Right cardiac atrium (tissue), 5 donors: ENCODE data around the gene ILF3. TPM values are rescaled to one million over a fixed set of nuclear protein-coding genes. Genes with fewer than 3 reads are reported as not detected.
A peak's percentile ranks its signal among the peaks of the same experiment; 100 is the strongest.

ENCODE experiments used
- ATAC-seq, 2 donors: fragments of 200-7000 bp; cut with Tn5 transposase; one replicate each; pipeline versions ENCODE4 v1.8.0 to v1.9.1; 2020; ENCODE audit warnings: moderate library complexity in 2 of 2, mild to moderate bottlenecking in 1 of 2
- DNase-seq, 3 donors: peaks; one replicate each; pipeline ENCODE4 v3.0.0-alpha.2; 2020
- H3K27ac ChIP-seq: one replicate; pipeline ENCODE4 v1.5.1; 2013; ENCODE audit warnings: mild to moderate bottlenecking, low read length, control low read depth, moderate library complexity
- H3K27me3 ChIP-seq: one replicate; pipeline ENCODE4 v1.6.1; 2013; ENCODE audit not compliant: control insufficient read depth, insufficient read depth
- H3K4me1 ChIP-seq: one replicate; pipeline ENCODE4 v1.6.1; 2013; ENCODE audit warnings: low read length; ENCODE audit not compliant: control insufficient read depth, insufficient read depth
- H3K4me3 ChIP-seq: one replicate; pipeline ENCODE4 v1.5.1; 2013; ENCODE audit warnings: low read length, control low read depth
- H3K9me3 ChIP-seq: one replicate; pipeline ENCODE4 v1.6.1; 2013; ENCODE audit warnings: low read length; ENCODE audit not compliant: control insufficient read depth
- WGBS: extraction: QIAGEN DNeasy Blood & Tissue Kit; methylation state at CpG from one replicate; pipeline ENCODE4 v1.1.7; 2013; 5-methylcytosine and 5-hydroxymethylcytosine counted together
- intact Hi-C, 4 donors: fragments of 100-400 bp; cut with DNase I; formaldehyde crosslinking; loops; one replicate each; pipeline versions ENCODE4 v1.11.0 to v1.14.0; 2022 to 2023
- polyA plus RNA-seq: library from polyadenylated mRNA; stranded (reverse); fragments of 200-250 nt; gene quantifications from one replicate; pipeline ENCODE4 v1.2.3, GENCODE V29; 2013
- total RNA-seq, 4 donors: library from RNA; stranded (reverse); fragmentation: NEBNext Ultra II Directional; extraction: Animal tissue kit (Norgen Biotek cat#: 25700); gene quantifications; one replicate each; pipeline ENCODE4 v1.2.1, GENCODE V29; 2021
- donor health status: healthy with polysubstance abuse.
- donor health status: DM: no; HTN: yes; CAD: no.
- donor health status: DM: no; HTN: no; CAD: no.
- donor health status: DM: no; HTN: yes; CAD: no; lungs with severe emphysema.
- donor health status: DM: yes; HTN: yes; CAD: no.

Gene ILF3
- total and polyA plus RNA-seq, 5 donors, result 74.2 to 161 (median 132) TPM

DNA sequence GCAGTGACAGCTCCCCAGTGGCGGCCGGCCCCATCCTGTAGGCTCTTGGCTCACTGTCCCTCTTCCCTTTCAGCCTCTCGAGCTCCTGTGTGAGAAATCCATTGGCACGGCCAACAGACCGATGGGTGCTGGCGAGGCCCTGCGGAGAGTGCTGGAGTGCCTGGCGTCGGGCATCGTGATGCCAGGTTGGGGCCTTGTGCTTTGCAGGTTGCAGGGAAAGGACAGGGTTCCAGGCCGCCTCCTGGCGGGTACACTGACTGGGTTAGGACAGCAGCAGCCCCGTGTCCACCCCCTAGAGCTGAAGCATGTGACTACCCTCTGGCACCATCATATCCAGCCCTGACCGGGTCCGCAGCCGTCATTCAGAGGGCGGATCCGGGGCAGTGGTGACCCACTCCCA is 25.6 kb downstream of the ILF3 start:
- no peaks in the 10 kb centered on the region for H3K4me1 ChIP-seq
- intact Hi-C loops, result no loop called here
- ATAC-seq (peak; percentile 51 to 55), DNase-seq (no peak)
- H3K27me3 ChIP-seq, result no peaks in the 10 kb centered on the region
- no peaks in the 10 kb centered on the region for H3K9me3 ChIP-seq
- WGBS, result 86% methylated on average over 18 of the region's 18 CpGs
- no peak overlapping the region for H3K4me3 ChIP-seq
- no peak overlapping the region for H3K27ac ChIP-seq

DNA sequence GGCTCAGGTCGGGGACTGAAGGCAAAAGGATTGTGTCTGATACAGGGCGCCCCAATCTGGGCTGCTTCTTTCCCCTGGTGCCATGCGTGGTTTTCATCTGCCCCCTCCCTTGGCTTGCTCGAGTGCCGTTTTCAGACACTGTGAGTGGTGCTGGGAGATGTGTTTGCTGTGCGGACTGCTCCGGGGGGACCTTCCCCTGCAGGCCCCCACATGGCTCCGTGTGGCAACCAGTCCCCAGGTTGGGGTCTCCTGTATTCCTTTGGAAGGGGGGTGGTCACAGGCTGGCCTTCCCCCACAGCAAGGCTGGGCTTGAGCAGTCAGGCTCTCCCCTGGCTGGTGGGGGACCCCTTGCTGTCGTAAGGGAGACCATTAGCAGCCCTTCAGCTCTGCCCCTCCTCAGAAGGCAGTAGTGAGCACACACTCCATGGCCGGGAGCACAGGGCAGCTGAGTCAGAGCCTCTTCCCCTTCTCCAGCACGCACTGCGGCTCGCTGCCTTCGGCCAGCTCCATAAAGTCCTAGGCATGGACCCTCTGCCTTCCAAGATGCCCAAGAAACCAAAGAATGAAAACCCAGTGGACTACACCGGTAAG is 26.5 kb downstream of the ILF3 start:
- ATAC-seq (no peak), DNase-seq (no peak)
- 93% methylated on average over 15 of the region's 15 CpGs for WGBS
- H3K4me3 ChIP-seq, result no peak overlapping the region
- no peaks in the 10 kb centered on the region for H3K9me3 ChIP-seq
- H3K27me3 ChIP-seq, result no peaks in the 10 kb centered on the region
- H3K4me1 ChIP-seq, result no peaks in the 10 kb centered on the region
- H3K27ac ChIP-seq, result no peak overlapping the region
- intact Hi-C loops, result no loop called here

DNA sequence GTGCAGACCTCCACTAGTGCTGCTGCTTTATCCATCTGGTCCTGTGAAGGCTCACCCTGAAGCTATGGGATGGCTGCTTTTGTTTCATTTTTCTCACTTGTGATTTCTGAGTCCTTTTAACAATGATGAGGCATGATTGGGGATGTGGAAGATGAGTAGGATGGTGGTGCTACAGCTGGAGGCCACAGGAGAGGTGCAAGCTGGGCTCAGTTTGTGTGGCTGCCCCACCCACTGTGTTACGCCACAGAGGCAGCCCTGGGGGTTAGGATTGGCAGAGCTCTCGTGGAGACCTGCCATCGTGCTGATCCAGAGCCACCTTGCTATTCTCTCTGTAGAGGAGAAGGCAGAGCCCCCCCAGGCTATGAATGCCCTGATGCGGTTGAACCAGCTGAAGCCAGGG is 27.5 kb downstream of the ILF3 start:
- H3K27ac ChIP-seq, result no peak overlapping the region
- ATAC-seq, result no peak
- no peaks in the 10 kb centered on the region for H3K9me3 ChIP-seq
- intact Hi-C loops, result no loop called here
- no peak overlapping the region for H3K4me3 ChIP-seq
- 87% methylated on average over 4 of the region's 4 CpGs for WGBS
- H3K4me1 ChIP-seq, result no peaks in the 10 kb centered on the region
- H3K27me3 ChIP-seq, result no peaks in the 10 kb centered on the region
- DNase-seq, result no peak

GRCh38 chr19:10682397-10683063 is 28.4 kb downstream of the ILF3 start:
- ATAC-seq (no peak), DNase-seq (no peak)
- H3K9me3 ChIP-seq, result no peaks in the 10 kb centered on the region
- H3K27me3 ChIP-seq, result no peaks in the 10 kb centered on the region
- H3K27ac ChIP-seq, result no peak overlapping the region
- intact Hi-C loops, result no loop called here
- H3K4me1 ChIP-seq, result no peaks in the 10 kb centered on the region
- 89% methylated on average over 15 of the region's 15 CpGs for WGBS
- H3K4me3 ChIP-seq, result no peak overlapping the region

GRCh38 chr19:10683064-10683426 is 28.9 kb downstream of the ILF3 start:
- H3K27ac ChIP-seq, result no peak overlapping the region
- DNase-seq, result no peak
- H3K9me3 ChIP-seq, result no peaks in the 10 kb centered on the region
- H3K4me1 ChIP-seq, result no peaks in the 10 kb centered on the region
- H3K27me3 ChIP-seq, result no peaks in the 10 kb centered on the region
- no peak for ATAC-seq
- no peak overlapping the region for H3K4me3 ChIP-seq
- 92% methylated on average over 15 of the region's 15 CpGs for WGBS
- intact Hi-C loops, result no loop called here

- 89% methylated on average over 21 of the region's 21 CpGs for WGBS
- ATAC-seq (no peak), DNase-seq (no peak)
- H3K4me1 ChIP-seq, result no peaks in the 10 kb centered on the region
- no peaks in the 10 kb centered on the region for H3K9me3 ChIP-seq
- no peaks in the 10 kb centered on the region for H3K27me3 ChIP-seq
- H3K4me3 ChIP-seq, result no peak overlapping the region
- no peak overlapping the region for H3K27ac ChIP-seq
- intact Hi-C loops, result no loop called here
Measured at GRCh38 chr19:10683582-10683981, 29.4 kb downstream of the ILF3 start.

DNA sequence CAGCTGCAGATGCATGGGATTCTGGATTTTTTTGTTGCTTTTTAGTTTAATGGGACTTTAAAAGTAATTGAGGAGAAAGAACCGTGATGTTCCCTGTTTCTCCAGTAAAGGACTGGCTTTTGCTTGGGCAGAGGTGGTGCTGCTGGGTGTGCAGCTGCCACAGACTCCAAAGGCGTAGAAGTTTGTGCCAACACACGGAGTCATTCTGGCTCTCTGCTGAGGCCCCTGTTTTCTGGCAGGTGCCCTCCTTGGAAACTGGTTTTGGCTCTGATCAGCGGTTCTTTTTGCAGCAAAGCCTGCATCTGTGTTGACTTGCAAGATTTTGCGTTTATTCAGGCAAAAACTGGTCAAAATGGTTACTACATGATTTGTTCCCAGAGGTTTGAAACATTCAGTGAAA is 31.1 kb downstream of the ILF3 start:
- no peak for DNase-seq
- Histone ChIP-seq H3K4me1 (no peaks in the 10 kb centered on the region), H3K9me3 (no peaks in the 10 kb centered on the region), H3K4me3 (no peak overlapping the region), H3K27me3 (no peaks in the 10 kb centered on the region), H3K27ac (no peak overlapping the region)
- no peak for ATAC-seq
- intact Hi-C loops, result no loop called here
- 70% methylated on average over 5 of the region's 5 CpGs for WGBS

- no peaks in the 10 kb centered on the region for H3K9me3 ChIP-seq
- no peak overlapping the region for H3K4me3 ChIP-seq
- no peaks in the 10 kb centered on the region for H3K4me1 ChIP-seq
- H3K27me3 ChIP-seq, result no peaks in the 10 kb centered on the region
- ATAC-seq (peak in 1 of 2 donors; percentile 3), DNase-seq (no peak)
- H3K27ac ChIP-seq, result no peak overlapping the region
- 75% methylated on average over 10 of the region's 10 CpGs for WGBS
- intact Hi-C loops, result no loop called here
Measured at GRCh38 chr19:10686193-10686592, 32.0 kb downstream of the ILF3 start.

GRCh38 chr19:10686661-10687517 is 32.7 kb downstream of the ILF3 start:
- DNase-seq (peak; percentile 70 to 90 (median 86)), ATAC-seq (peak; percentile 48 to 74)
- intact Hi-C loops, result no loop called here
- Histone ChIP-seq H3K9me3 (no peaks in the 10 kb centered on the region), H3K27ac (no peak overlapping the region), H3K4me1 (no peaks in the 10 kb centered on the region), H3K27me3 (no peaks in the 10 kb centered on the region), H3K4me3 (no peak overlapping the region)
- WGBS, result 60% methylated on average over 31 of the region's 31 CpGs

DNA sequence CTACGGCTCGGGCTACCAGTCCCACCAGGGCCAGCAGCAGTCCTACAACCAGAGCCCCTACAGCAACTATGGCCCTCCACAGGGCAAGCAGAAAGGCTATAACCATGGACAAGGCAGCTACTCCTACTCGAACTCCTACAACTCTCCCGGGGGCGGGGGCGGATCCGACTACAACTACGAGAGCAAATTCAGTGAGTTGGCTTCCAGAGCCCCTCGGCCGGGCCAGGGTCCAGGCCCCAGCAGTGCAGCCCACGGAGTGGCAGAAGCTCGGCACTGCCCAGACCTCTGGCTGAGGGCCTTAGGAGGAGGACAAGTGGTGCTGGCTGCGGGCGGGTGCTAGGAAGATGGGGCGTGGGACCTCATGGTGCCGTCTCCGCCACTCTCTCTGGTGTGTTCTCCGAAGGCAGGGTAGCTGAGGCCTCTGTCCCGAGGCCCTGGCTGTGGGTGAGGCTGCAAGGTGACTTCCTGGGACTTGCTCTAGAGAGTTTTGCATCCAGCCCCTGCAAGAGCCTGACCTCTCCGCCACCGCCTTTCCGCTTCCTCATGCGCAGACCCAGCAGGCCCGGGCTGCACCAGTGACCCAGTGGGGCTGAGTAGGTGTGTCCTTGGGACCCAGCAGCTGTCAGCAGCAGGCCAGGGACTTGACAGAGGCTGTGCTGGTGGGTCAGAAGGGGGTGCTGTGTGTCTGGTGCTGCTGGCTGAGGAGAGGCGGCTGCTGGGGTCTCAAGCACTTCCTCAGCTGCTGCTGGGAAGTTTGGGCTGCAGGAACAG is 33.6 kb downstream of the ILF3 start:
- DNase-seq, result no peak
- ATAC-seq, result no peak
- H3K4me3 ChIP-seq, result no peak overlapping the region
- 88% methylated on average over 25 of the region's 25 CpGs for WGBS
- intact Hi-C loops, result no loop called here
- no peaks in the 10 kb centered on the region for H3K27me3 ChIP-seq
- no peaks in the 10 kb centered on the region for H3K4me1 ChIP-seq
- H3K9me3 ChIP-seq, result no peaks in the 10 kb centered on the region
- no peak overlapping the region for H3K27ac ChIP-seq
